Vagina (tissue), 2 donors: ENCODE data around the gene CCNY. TPM values are rescaled to one million over a fixed set of nuclear protein-coding genes. Genes with fewer than 3 reads are reported as not detected.

Experiments used
- DNase-seq, 2 donors: peaks; one replicate each; pipeline ENCODE4 v3.0.0-alpha.2; 2017; ENCODE audit errors: extremely low spot score in 2 of 2
- H3K27ac ChIP-seq: fragments of 200-600 bp; sonication (generic); one replicate; pipeline ENCODE4 v1.5.1; 2019
- H3K27me3 ChIP-seq: fragments of 200-600 bp; sonication (generic); one replicate; pipeline ENCODE4 v1.5.1; 2019
- H3K36me3 ChIP-seq, 2 donors: fragments of 200-600 bp; sonication (generic); one replicate each; pipeline ENCODE4 v1.5.1; 2017 to 2019
- H3K4me1 ChIP-seq: fragments of 200-600 bp; sonication (generic); one replicate; pipeline ENCODE4 v1.5.1; 2019
- H3K4me3 ChIP-seq, 2 donors: fragments of 200-600 bp; sonication (generic); 1 replicate in 1 of 2; 2 replicates in 1 of 2; pipeline ENCODE4 v1.5.1; 2016 to 2019
- H3K9me3 ChIP-seq: fragments of 200-600 bp; sonication (generic); one replicate; pipeline ENCODE4 v1.5.1; 2019
- CTCF ChIP-seq, 3 experiments: fragments of 450-650 bp in 2 of 3; fragments of 200-600 bp in 1 of 3; sonication (generic) in 1 of 3; IDR thresholded peaks; one replicate each; pipeline ENCODE4 v1.5.1; 2017 to 2019; ENCODE audit warnings: antibody characterized with exemption in 3 of 3, mild to moderate bottlenecking in 2 of 3, moderate library complexity in 2 of 3
- POLR2A ChIP-seq, 2 donors: fragments of 450-650 bp; IDR thresholded peaks; one replicate each; pipeline ENCODE4 v1.6.1; 2017; ENCODE audit warnings: antibody characterized with exemption in 2 of 2, mild to moderate bottlenecking in 2 of 2, moderate library complexity in 2 of 2
- POLR2AphosphoS5 ChIP-seq, 2 donors: sonication (generic); formaldehyde crosslinking; IDR thresholded peaks; one replicate each; pipeline ENCODE4 v1.9.0; 2017; ENCODE audit warnings: antibody characterized with exemption in 2 of 2, mild to moderate bottlenecking in 2 of 2, low read depth in 1 of 2; ENCODE audit not compliant: insufficient read depth in 1 of 2
- intact Hi-C: fragments of 100-400 bp; cut with DNase I; formaldehyde crosslinking; loops from one replicate; pipeline ENCODE4 v1.15.1; 2023
- total RNA-seq: library from RNA; depleted of rRNA; stranded (reverse); fragments of >200 nt; gene quantifications from one replicate; pipeline ENCODE4 v1.2.3, GENCODE V29; 2016

The CCNY gene
- total RNA-seq, 1 donor from 2014 or later = 28.5 TPM

- TF ChIP-seq POLR2AphosphoS5 (IDR thresholded peaks at IDR 0.05; ENCODE audit: insufficient read depth in 1 of 2, low read depth in 1 of 2) (no peak), POLR2A (IDR thresholded peaks at IDR 0.05) (no peak), CTCF (IDR thresholded peaks at IDR 0.05) (no peak)
- no peaks in the 10 kb centered on the region for H3K27me3 ChIP-seq
- no peak overlapping the region for H3K4me3 ChIP-seq
- no peaks in the 10 kb centered on the region for H3K9me3 ChIP-seq
- H3K27ac ChIP-seq = no peak overlapping the region
- intact Hi-C loops = no loop called here
- no peaks in the 10 kb centered on the region for H3K36me3 ChIP-seq
- no peak for DNase-seq
- H3K4me1 ChIP-seq = peaks cover 3% of the 10 kb centered on the region
Measured at GRCh38 chr10:35613107-35613440, 276.8 kb downstream of the CCNY start.

DNA sequence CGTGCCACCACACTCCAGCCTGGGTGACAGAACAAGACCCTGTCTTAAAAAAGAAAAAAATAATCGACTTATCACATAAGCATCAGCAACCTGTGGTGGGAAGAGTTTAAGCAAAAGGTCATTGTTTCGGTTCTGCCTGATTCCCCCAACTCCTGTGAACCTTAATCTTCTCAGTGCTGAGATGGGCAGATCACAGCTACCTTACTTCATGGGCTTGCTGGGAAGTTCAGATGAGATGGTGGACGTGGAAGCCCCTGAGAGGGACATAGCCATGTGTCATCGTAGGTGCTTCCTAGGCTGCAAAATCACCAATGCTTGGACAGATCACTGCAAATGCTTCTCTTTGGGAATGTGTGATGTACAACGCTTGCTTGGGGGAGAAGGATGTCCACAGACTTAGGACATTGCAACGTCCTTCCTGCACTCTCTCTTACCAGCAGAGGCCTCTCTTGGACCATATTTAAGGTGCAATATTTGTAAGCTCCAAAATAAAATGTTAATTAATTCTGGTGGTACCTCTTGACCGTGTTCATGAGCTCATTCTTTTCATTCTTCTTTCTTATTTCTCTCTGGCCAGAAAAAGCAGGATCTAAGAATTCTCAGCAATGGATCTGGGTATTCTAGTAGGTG lies 277.4 kb downstream of the CCNY start:
- intact Hi-C loops = no loop called here
- H3K27me3 ChIP-seq = no peaks in the 10 kb centered on the region
- TF ChIP-seq POLR2AphosphoS5 (IDR thresholded peaks at IDR 0.05; ENCODE audit: insufficient read depth in 1 of 2, low read depth in 1 of 2) (no peak), POLR2A (IDR thresholded peaks at IDR 0.05) (no peak), CTCF (IDR thresholded peaks at IDR 0.05) (no peak)

DNA sequence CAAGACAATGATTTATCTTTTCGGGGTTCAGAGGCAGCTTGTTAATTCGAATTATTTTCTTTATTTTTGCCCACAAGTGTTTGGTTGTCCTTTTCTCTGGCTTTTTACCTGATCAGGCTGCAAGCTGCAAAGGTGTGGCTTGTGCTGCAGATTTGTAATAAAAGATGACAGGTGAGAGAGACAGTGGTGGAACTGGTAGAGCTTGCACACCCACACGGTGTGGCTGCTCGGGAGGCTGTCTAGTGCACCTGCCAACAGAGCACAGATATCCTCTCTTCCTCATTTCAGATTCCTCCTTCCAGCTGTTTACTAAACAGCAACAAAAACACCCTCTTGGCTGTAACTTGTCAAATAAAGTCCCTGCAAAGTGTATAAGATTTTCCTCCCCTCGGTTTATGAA lies 278.0 kb downstream of the CCNY start:
- Histone ChIP-seq H3K4me1 (no peaks in the 10 kb centered on the region), H3K36me3 (no peaks in the 10 kb centered on the region), H3K4me3 (no peak overlapping the region), H3K9me3 (no peaks in the 10 kb centered on the region), H3K27ac (no peak overlapping the region), H3K27me3 (no peaks in the 10 kb centered on the region)
- TF ChIP-seq CTCF (IDR thresholded peaks at IDR 0.05) = no peak
- TF ChIP-seq POLR2AphosphoS5 (IDR thresholded peaks at IDR 0.05; ENCODE audit: insufficient read depth in 1 of 2, low read depth in 1 of 2) = no peak
- no peak for TF ChIP-seq POLR2A (IDR thresholded peaks at IDR 0.05)
- intact Hi-C loops = no loop called here
- no peak for DNase-seq

More for the DNA sequence above, 277.4 kb downstream of the CCNY start:
- H3K4me1 ChIP-seq = no peaks in the 10 kb centered on the region
- no peaks in the 10 kb centered on the region for H3K36me3 ChIP-seq
- no peak overlapping the region for H3K4me3 ChIP-seq
- no peak for DNase-seq
- H3K9me3 ChIP-seq = no peaks in the 10 kb centered on the region
- no peak overlapping the region for H3K27ac ChIP-seq

Other genes with a start within 250 kb of the CCNY start
- gene CUL2, start 246.2 kb upstream of the CCNY start, total RNA-seq = 18.7 TPM
- gene CREM, start 209.7 kb upstream of the CCNY start, total RNA-seq = 32.9 TPM